Uterus (tissue), 4 donors: ENCODE data around the gene PANK2. TPM values are rescaled to one million over a fixed set of nuclear protein-coding genes. Genes with fewer than 3 reads are reported as not detected.
A peak's percentile ranks its signal among the peaks of the same experiment; 100 is the strongest.
"Not testable (repeated sequence)": the region's sequence is repeated elsewhere in the genome, so short reads cannot be mapped to it uniquely, and the experiment has no call there.

Source experiments
- DNase-seq, 2 donors: peaks; one replicate each; pipeline ENCODE4 v3.0.0-alpha.2; 2019 to 2020
- H3K27ac ChIP-seq, 2 donors: fragments of 200-600 bp; sonication (generic); 1 replicate in 1 of 2; 2 replicates in 1 of 2; pipeline ENCODE4 v1.5.1; 2016 to 2018
- H3K27me3 ChIP-seq, 2 donors: fragments of 200-600 bp; sonication (generic); one replicate each; pipeline ENCODE4 v1.5.1; 2018 to 2019; ENCODE audit warnings: control low read depth in 1 of 2
- H3K36me3 ChIP-seq, 2 donors: fragments of 200-600 bp; sonication (generic); one replicate each; pipeline ENCODE4 v1.5.1; 2019; ENCODE audit warnings: control low read depth in 1 of 2
- H3K4me1 ChIP-seq, 2 donors: fragments of 200-600 bp; sonication (generic); one replicate each; pipeline ENCODE4 v1.5.1; 2018 to 2019; ENCODE audit warnings: control low read depth in 1 of 2
- H3K4me3 ChIP-seq, 2 donors: fragments of 200-600 bp; sonication (generic); 1 replicate in 1 of 2; 2 replicates in 1 of 2; pipeline ENCODE4 v1.5.1; 2018 to 2019; ENCODE audit warnings: mild to moderate bottlenecking in 1 of 2
- H3K9me3 ChIP-seq, 2 donors: fragments of 200-600 bp; sonication (generic); one replicate each; pipeline ENCODE4 v1.5.1; 2019; ENCODE audit warnings: control low read depth in 1 of 2
- POLR2A ChIP-seq, 2 donors: fragments of 450-650 bp; IDR thresholded peaks; one replicate each; pipeline ENCODE4 v1.6.1; 2016; ENCODE audit warnings: antibody characterized with exemption in 2 of 2, mild to moderate bottlenecking in 1 of 2, moderate library complexity in 1 of 2
- intact Hi-C: fragments of 100-400 bp; cut with DNase I; formaldehyde crosslinking; loops from one replicate; pipeline ENCODE4 v1.15.1; 2023; ENCODE audit warnings: low total_unique reads
- total RNA-seq, 4 donors: library from RNA; depleted of rRNA in 3 of 4; stranded (reverse); fragments of >200 nt in 3 of 4; gene quantifications; one replicate each; pipeline versions ENCODE4 v1.1.0 to v1.2.4, GENCODE V29; 2014 to 2023
- TF ChIP-seq, protein P1 (sequence below), 4 experiments: fragments of 200-600 bp in 2 of 4; fragments of 450-650 bp in 2 of 4; sonication (generic) in 2 of 4; IDR thresholded peaks; one replicate each; pipeline ENCODE4 v1.5.1; 2016 to 2019; ENCODE audit warnings: antibody characterized with exemption in 4 of 4, mild to moderate bottlenecking in 2 of 4, moderate library complexity in 1 of 4
- donor health status: DM: yes; HTN: yes; CAD: no.

PANK2 gene
- total RNA-seq, 4 donors from 2014 or later, result 18.2 to 82.0 (median 53.5) TPM

- no peak for TF ChIP-seq POLR2A (IDR thresholded peaks at IDR 0.05)
- TF ChIP-seq, protein P1, sequence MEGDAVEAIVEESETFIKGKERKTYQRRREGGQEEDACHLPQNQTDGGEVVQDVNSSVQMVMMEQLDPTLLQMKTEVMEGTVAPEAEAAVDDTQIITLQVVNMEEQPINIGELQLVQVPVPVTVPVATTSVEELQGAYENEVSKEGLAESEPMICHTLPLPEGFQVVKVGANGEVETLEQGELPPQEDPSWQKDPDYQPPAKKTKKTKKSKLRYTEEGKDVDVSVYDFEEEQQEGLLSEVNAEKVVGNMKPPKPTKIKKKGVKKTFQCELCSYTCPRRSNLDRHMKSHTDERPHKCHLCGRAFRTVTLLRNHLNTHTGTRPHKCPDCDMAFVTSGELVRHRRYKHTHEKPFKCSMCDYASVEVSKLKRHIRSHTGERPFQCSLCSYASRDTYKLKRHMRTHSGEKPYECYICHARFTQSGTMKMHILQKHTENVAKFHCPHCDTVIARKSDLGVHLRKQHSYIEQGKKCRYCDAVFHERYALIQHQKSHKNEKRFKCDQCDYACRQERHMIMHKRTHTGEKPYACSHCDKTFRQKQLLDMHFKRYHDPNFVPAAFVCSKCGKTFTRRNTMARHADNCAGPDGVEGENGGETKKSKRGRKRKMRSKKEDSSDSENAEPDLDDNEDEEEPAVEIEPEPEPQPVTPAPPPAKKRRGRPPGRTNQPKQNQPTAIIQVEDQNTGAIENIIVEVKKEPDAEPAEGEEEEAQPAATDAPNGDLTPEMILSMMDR (IDR thresholded peaks at IDR 0.05), result no peak
- Histone ChIP-seq H3K27ac (peak overlapping the region; percentile 89 to 96), H3K9me3 (no peaks in the 10 kb centered on the region), H3K27me3 (no peaks in the 10 kb centered on the region), H3K4me3 (peak overlapping the region; percentile 92 to 98), H3K36me3 (no peaks in the 10 kb centered on the region), H3K4me1 (peaks cover 5 to 12% of the 10 kb centered on the region in 2 donors)
- intact Hi-C loops, result no loop called here
- DNase-seq, result no peak
These were observed 1.2 kb downstream of the PANK2 start for GRCh38 chr20:3890398-3890751.

DNA sequence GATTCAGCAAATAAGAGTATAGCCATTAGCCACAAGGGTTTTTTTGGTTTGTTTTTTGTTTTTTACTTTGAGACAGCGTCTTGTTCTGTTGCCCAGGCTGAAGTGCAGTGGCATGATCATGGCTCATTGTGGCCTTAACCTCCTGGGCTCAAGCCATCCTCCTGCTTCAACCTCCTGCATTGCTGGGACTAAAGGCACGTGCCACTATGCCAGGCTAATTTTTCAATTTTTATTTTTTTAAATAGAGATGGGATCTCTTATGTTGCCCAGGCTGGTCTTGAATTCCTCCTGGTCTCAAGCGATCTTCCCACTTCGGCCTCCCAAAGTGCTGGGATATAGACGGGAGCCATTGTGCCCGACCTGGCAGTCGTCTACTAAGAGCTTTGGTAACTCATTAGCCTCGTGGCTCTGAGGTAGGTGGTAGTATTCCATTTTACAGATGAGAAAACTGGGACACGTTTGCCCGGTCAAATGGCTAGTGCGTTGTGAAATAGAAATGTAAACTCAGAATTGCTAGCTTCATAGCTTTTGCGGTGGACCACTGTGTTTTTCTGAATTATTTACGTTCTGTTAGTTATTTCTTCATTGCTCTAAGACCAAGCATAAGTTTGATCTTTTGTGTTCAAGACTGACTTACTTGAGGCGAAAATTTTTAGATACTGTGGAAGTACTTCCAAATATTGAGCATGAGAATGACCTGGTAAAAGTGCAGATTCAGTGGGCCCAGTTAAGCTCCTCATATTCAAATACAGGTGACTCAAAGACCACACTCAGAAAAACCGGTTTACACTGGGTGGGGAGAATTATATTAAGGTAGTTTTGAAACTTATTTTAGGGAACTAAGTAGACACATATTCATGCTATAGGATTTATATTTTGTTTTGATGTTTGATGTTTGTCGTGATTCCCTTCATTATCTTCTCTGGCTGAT lies 2.1 kb downstream of the PANK2 start:
- Histone ChIP-seq H3K9me3 (no peaks in the 10 kb centered on the region), H3K4me3 (peak overlapping the region in 1 of 2 donors; percentile 98), H3K4me1 (peaks cover 5 to 13% of the 10 kb centered on the region in 2 donors), H3K27me3 (no peaks in the 10 kb centered on the region), H3K27ac (peak overlapping the region in 1 of 2 donors; percentile 89), H3K36me3 (no peaks in the 10 kb centered on the region)
- intact Hi-C loops, result no loop called here
- TF ChIP-seq, protein P1 (IDR thresholded peaks at IDR 0.05), result no peak
- TF ChIP-seq POLR2A (IDR thresholded peaks at IDR 0.05), result no peak
- DNase-seq, result no peak

DNA sequence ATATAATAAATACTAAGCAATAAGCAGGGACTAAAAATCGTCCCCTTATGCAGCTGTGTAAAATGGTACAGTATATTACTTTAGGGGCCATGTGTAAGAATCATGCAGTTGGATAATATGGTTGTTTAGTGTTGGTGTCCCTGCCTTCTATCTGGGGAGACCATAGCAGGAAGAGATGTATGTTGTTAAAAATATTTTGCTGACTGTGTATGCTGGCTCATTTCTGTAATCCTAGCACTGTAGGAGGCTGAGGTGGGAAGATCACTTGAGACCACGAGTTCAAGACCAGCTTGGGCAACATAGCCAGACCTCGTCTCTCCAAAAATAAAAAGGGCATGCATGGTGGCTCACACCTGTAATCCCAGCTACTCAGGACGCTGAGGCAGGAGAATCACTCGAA lies 5.6 kb downstream of the PANK2 start:
- DNase-seq, result no peak
- Histone ChIP-seq H3K4me1 (peaks cover 9 to 16% of the 10 kb centered on the region in 2 donors), H3K9me3 (no peaks in the 10 kb centered on the region), H3K27ac (no peak overlapping the region), H3K36me3 (no peaks in the 10 kb centered on the region), H3K4me3 (no peak overlapping the region), H3K27me3 (no peaks in the 10 kb centered on the region)
- intact Hi-C loops, result no loop called here
- no peak for TF ChIP-seq POLR2A (IDR thresholded peaks at IDR 0.05)
- TF ChIP-seq, protein P1 (IDR thresholded peaks at IDR 0.05), result no peak

- TF ChIP-seq, protein P1 (IDR thresholded peaks at IDR 0.05), result no peak
- TF ChIP-seq POLR2A (IDR thresholded peaks at IDR 0.05), result no peak
- H3K4me3 ChIP-seq, result no peak overlapping the region
- H3K27ac ChIP-seq, result no peak overlapping the region
- no peaks in the 10 kb centered on the region for H3K9me3 ChIP-seq
- no peaks in the 10 kb centered on the region for H3K27me3 ChIP-seq
- no peak for DNase-seq
- H3K36me3 ChIP-seq, result no peaks in the 10 kb centered on the region
- intact Hi-C loops, result no loop called here
- peaks cover 5 to 16% of the 10 kb centered on the region in 2 donors for H3K4me1 ChIP-seq
These were observed 7.1 kb downstream of the PANK2 start for GRCh38 chr20:3896302-3896701.

DNA sequence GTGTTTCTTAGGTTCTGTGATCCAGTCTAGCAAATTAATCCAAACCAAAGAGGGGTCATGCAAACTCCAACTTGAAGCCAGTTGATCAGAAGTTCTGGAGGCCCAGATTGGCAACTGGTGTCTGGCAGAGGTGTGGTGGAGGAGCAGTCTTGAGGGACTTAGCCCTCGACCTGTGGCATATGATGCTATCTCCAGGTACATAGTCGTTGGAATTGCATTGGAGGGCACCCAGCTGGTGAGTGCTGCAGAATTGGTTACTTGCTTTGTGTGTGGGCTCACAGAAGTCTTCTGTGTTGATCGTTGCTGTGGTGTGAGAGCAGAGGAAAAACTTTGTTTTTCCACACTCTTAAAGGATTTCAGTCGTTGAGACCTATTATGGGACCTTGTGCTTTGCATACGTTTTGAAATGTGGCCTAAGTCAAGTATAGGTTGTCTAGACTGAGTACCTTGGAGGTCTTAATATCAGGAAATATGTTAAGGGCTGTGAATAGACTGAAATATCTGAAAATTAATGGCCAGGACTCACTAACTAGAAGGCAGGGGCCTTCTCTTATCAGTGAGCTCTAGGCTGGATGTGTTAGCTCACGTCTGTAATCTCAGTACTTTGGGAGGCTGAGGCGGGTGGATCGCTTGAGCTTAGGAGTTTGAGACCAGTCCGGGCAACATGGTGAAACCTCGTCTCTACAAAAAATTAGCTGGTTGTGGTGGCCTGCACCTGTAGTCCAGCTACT lies 7.8 kb downstream of the PANK2 start:
- Histone ChIP-seq H3K27ac (no peak overlapping the region), H3K9me3 (no peaks in the 10 kb centered on the region), H3K4me3 (no peak overlapping the region), H3K4me1 (peaks cover 4 to 13% of the 10 kb centered on the region in 2 donors), H3K27me3 (no peaks in the 10 kb centered on the region), H3K36me3 (no peaks in the 10 kb centered on the region)
- intact Hi-C loops, result no loop called here
- TF ChIP-seq POLR2A (IDR thresholded peaks at IDR 0.05), result no peak
- TF ChIP-seq, protein P1 (IDR thresholded peaks at IDR 0.05), result no peak
- DNase-seq, result no peak

DNA sequence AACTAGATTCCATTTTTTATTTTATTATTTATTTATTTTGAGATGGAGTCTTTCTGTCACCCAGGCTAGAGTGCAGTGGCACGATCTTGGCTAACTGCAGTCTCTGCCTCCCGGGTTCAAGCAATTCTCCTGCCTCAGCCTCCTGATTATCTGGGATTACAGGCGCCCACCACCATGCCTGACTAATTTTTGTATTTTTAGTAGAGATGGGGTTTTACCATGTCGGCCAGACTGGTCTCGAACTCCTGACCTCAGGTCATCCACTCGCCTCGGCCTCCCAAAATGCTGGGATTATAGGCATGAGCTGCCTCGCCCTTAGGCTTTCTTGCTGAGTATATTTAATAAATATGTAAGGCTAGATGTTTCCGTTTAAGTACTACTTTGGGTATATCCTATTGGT lies 9.0 kb downstream of the PANK2 start:
- H3K36me3 ChIP-seq, DNase-seq, H3K27ac ChIP-seq, H3K9me3 ChIP-seq, intact Hi-C loops, H3K27me3 ChIP-seq, H3K4me3 ChIP-seq: not testable (repeated sequence)
- peaks cover 4 to 11% of the 10 kb centered on the region in 2 donors for H3K4me1 ChIP-seq
